Measurements from ENCODE around the gene GANAB. TPM values are rescaled to one million over a fixed set of nuclear protein-coding genes. Genes with fewer than 3 reads are reported as not detected.
A peak's percentile ranks its signal among the peaks of the same experiment; 100 is the strongest.

The GANAB gene
- total RNA-seq, 1 donor from 2014 or later: 213 TPM

- peak; percentile 85 for DNase-seq
- Mint-ChIP-seq H3K27ac (ENCODE audit: unreplicated experiment) (peak within 1 kb of the TSS; percentile 70), H3K27me3 (ENCODE audit: unreplicated experiment) (peaks cover 8% of the 10 kb centered on the region), H3K4me3 (ENCODE audit: unreplicated experiment) (peak within 1 kb of the TSS; percentile 93), H3K4me1 (ENCODE audit: low read depth, unreplicated experiment) (peaks cover 4% of the 10 kb centered on the region), H3K9me3 (ENCODE audit: unreplicated experiment) (peaks cover 5% of the 10 kb centered on the region), H3K36me3 (ENCODE audit: unreplicated experiment) (no peaks in the 10 kb centered on the region)
- TF ChIP-seq CTCF (IDR thresholded peaks at IDR 0.05; ENCODE audit: partially characterized antibody, unreplicated experiment): peak; percentile 94
Measured at GRCh38 chr11:62612366-62613290, 33.8 kb downstream of the GANAB start, which contains the start of the genes EML3 and ROM1. TSS of gene EML3 (minus strand) at chr11:62612775. CDS start at chr11:62612457, 318 bp downstream. TSS of gene ROM1 (plus strand) at chr11:62613257. CDS start at chr11:62613282, 25 bp downstream.

- peaks cover 5% of the 10 kb centered on the region for H3K9me3 Mint-ChIP-seq (ENCODE audit: unreplicated experiment)
- H3K4me1 Mint-ChIP-seq (ENCODE audit: low read depth, unreplicated experiment): peaks cover 4% of the 10 kb centered on the region
- peak overlapping the region; percentile 93 for H3K4me3 Mint-ChIP-seq (ENCODE audit: unreplicated experiment)
- DNase-seq: peak; percentile 27
- H3K36me3 Mint-ChIP-seq (ENCODE audit: unreplicated experiment): no peaks in the 10 kb centered on the region
- no peak for TF ChIP-seq CTCF (IDR thresholded peaks at IDR 0.05; ENCODE audit: partially characterized antibody, unreplicated experiment)
- peak overlapping the region; percentile 70 for H3K27ac Mint-ChIP-seq (ENCODE audit: unreplicated experiment)
- peaks cover 8% of the 10 kb centered on the region for H3K27me3 Mint-ChIP-seq (ENCODE audit: unreplicated experiment)
Measured at GRCh38 chr11:62611705-62612365, 34.6 kb downstream of the GANAB start.

- no peak for TF ChIP-seq CTCF (IDR thresholded peaks at IDR 0.05; ENCODE audit: partially characterized antibody, unreplicated experiment)
- Mint-ChIP-seq H3K27me3 (ENCODE audit: unreplicated experiment) (peaks cover 8% of the 10 kb centered on the region), H3K4me1 (ENCODE audit: low read depth, unreplicated experiment) (peaks cover 4% of the 10 kb centered on the region), H3K4me3 (ENCODE audit: unreplicated experiment) (peak overlapping the region; percentile 93), H3K9me3 (ENCODE audit: unreplicated experiment) (peaks cover 7% of the 10 kb centered on the region), H3K36me3 (ENCODE audit: unreplicated experiment) (no peaks in the 10 kb centered on the region), H3K27ac (ENCODE audit: unreplicated experiment) (no peak overlapping the region)
- DNase-seq: no peak
Measured at GRCh38 chr11:62610814-62611704, 35.4 kb downstream of the GANAB start.

GRCh38 chr11:62610403-62610802 is 36.0 kb downstream of the GANAB start:
- Mint-ChIP-seq H3K36me3 (ENCODE audit: unreplicated experiment) (no peaks in the 10 kb centered on the region), H3K27ac (ENCODE audit: unreplicated experiment) (no peak overlapping the region), H3K4me3 (ENCODE audit: unreplicated experiment) (peak overlapping the region; percentile 20), H3K9me3 (ENCODE audit: unreplicated experiment) (peaks cover 7% of the 10 kb centered on the region), H3K4me1 (ENCODE audit: low read depth, unreplicated experiment) (peaks cover 4% of the 10 kb centered on the region), H3K27me3 (ENCODE audit: unreplicated experiment) (peaks cover 8% of the 10 kb centered on the region)
- TF ChIP-seq CTCF (IDR thresholded peaks at IDR 0.05; ENCODE audit: partially characterized antibody, unreplicated experiment): no peak
- DNase-seq: no peak

Measured in glutamatergic neuron (in vitro differentiated cells).